A549 (cell line): ENCODE results near the gene RAB11FIP4. TPM values are rescaled to one million over a fixed set of nuclear protein-coding genes. Genes with fewer than 3 reads are reported as not detected.

Experiments used
- ATAC-seq, 2 experiments: fragments of 200-7000 bp in 1 of 2; fragments of >200 bp in 1 of 2; cut with Nextera tagmentation in 1 of 2; cut with Tn5 transposase in 1 of 2; 3 replicates each; pipeline versions ENCODE4 v1.8.0 to v1.9.1; 2018 to 2020; ENCODE audit warnings: mild to moderate bottlenecking in 1 of 2, moderate library complexity in 1 of 2
- CTCF ChIA-PET: fragments of 300-600 bp; sonication (Branson Sonifier 250); formaldehyde crosslinking; extraction: SDS; loops from one replicate; lab custom pipeline; 2021; ENCODE audit warnings: antibody characterized with exemption, inconsistent platforms; lab: Yijun Ruan, JAX
- POLR2A ChIA-PET: fragments of 350-600 bp; formaldehyde crosslinking; extraction: SDS; loops from one replicate; lab custom pipeline; 2021; ENCODE audit warnings: antibody characterized with exemption, inconsistent platforms; lab: Yijun Ruan, JAX
- DNase-seq, 2 experiments: peaks; one replicate each; pipeline versions ENCODE4 v3.0.0 to v3.0.0-alpha.2; 2011 to 2016; ENCODE audit warnings: low read depth in 1 of 2, low spot score in 1 of 2
- FAIRE-seq: peaks from 2 replicates; lab custom pipeline; 2011; peaks lifted over from hg19 to GRCh38; lab: Jason Lieb, UNC
- H3K27ac ChIP-seq, 2 experiments: fragments of >200 bp; sonication (Bioruptor Twin); formaldehyde crosslinking; 3 replicates each; pipeline ENCODE4 v1.5.1; 2016 to 2017
- H3K4me1 ChIP-seq: fragments of >200 bp; sonication (Bioruptor Twin); formaldehyde crosslinking; 3 replicates; pipeline ENCODE4 v1.6.1; 2016
- H3K4me2 ChIP-seq: fragments of >200 bp; sonication (Bioruptor Twin); formaldehyde crosslinking; 3 replicates; pipeline ENCODE4 v1.6.1; 2016
- H3K4me3 ChIP-seq: fragments of >200 bp; sonication (Bioruptor Twin); formaldehyde crosslinking; 3 replicates; pipeline ENCODE4 v1.5.1; 2016
- H3K9me3 ChIP-seq: fragments of >200 bp; sonication (Bioruptor Twin); formaldehyde crosslinking; 3 replicates; pipeline ENCODE4 v1.6.1; 2016
- BHLHE40 ChIP-seq: IDR thresholded peaks from 2 replicates; pipeline ENCODE4 v1.6.1; 2012; ENCODE audit warnings: low read depth, low read length, inconsistent platforms
- CHD4 ChIP-seq: fragments of 200-600 bp; sonication (generic); IDR thresholded peaks from 2 replicates; pipeline ENCODE4 v1.6.1; 2016; ENCODE audit warnings: antibody characterized with exemption, mild to moderate bottlenecking, borderline replicate concordance
- E2F6 ChIP-seq: IDR thresholded peaks from 2 replicates; pipeline ENCODE4 v1.6.1; 2012; ENCODE audit warnings: low read depth, borderline replicate concordance
- EHMT2 ChIP-seq: fragments of 200-600 bp; sonication (generic); IDR thresholded peaks from 2 replicates; pipeline ENCODE4 v1.6.1; 2016; ENCODE audit warnings: antibody characterized with exemption, low read depth, mild to moderate bottlenecking, moderate library complexity
- GATA3 ChIP-seq: IDR thresholded peaks from 2 replicates; pipeline ENCODE4 v1.6.1; 2012; ENCODE audit warnings: borderline replicate concordance
- HEYL ChIP-seq: fragments of 250-450 bp; sonication (Bioruptor Pico); IDR thresholded peaks from 2 replicates; pipeline ENCODE4 v1.8.0; 2021; ENCODE audit warnings: mild to moderate bottlenecking, moderate library complexity
- HMGXB4 ChIP-seq: fragments of 250-450 bp; sonication (Bioruptor Pico); IDR thresholded peaks from 2 replicates; pipeline ENCODE4 v1.5.0; 2021; ENCODE audit warnings: mild to moderate bottlenecking, moderate library complexity, borderline replicate concordance
- HOXA7 ChIP-seq: fragments of 250-450 bp; sonication (Bioruptor Pico); IDR thresholded peaks from 2 replicates; pipeline ENCODE4 v1.5.0; 2020; ENCODE audit warnings: mild to moderate bottlenecking, moderate library complexity
- HOXB13 ChIP-seq: fragments of 250-450 bp; sonication (Bioruptor Pico); IDR thresholded peaks from 2 replicates; pipeline ENCODE4 v1.5.0; 2020; ENCODE audit warnings: low read depth, mild to moderate bottlenecking, moderate library complexity
- JUN ChIP-seq, 2 experiments: fragments of >200 bp; sonication (Bioruptor Twin); formaldehyde crosslinking; IDR thresholded peaks; 2 replicates in 1 of 2; 3 replicates in 1 of 2; pipeline ENCODE4 v1.6.1; 2016 to 2017
- KDM5A ChIP-seq: fragments of 200-600 bp; sonication (generic); IDR thresholded peaks from 2 replicates; pipeline ENCODE4 v1.6.1; 2016; ENCODE audit warnings: antibody characterized with exemption, mild to moderate bottlenecking
- MAX ChIP-seq: IDR thresholded peaks from 2 replicates; pipeline ENCODE4 v1.6.1; 2012
- MYC ChIP-seq: IDR thresholded peaks from 2 replicates; pipeline ENCODE4 v1.6.1; 2012; ENCODE audit warnings: mild to moderate bottlenecking, inconsistent platforms, low read length, improper control_type of control experiment, borderline replicate concordance
- NPAS2 ChIP-seq: fragments of 250-450 bp; sonication (Bioruptor Pico); IDR thresholded peaks from 2 replicates; pipeline ENCODE4 v1.8.0; 2022; ENCODE audit warnings: mild to moderate bottlenecking, moderate library complexity, borderline replicate concordance
- POLR2AphosphoS2 ChIP-seq: conservative IDR thresholded peaks from 2 replicates; pipeline ENCODE4 v1.6.1; 2012; ENCODE audit warnings: low read length, improper control_type of control experiment, inconsistent platforms
- RARB ChIP-seq: fragments of 250-450 bp; sonication (Bioruptor Pico); IDR thresholded peaks from 2 replicates; pipeline ENCODE4 v1.8.0; 2021; ENCODE audit warnings: mild to moderate bottlenecking, moderate library complexity
- RCOR1 ChIP-seq: fragments of 150-350 bp; IDR thresholded peaks from 2 replicates; pipeline ENCODE4 v1.6.1; 2014; ENCODE audit warnings: antibody characterized with exemption, low read length, low read depth
- RNF2 ChIP-seq: fragments of 200-600 bp; sonication (generic); IDR thresholded peaks from 2 replicates; pipeline ENCODE4 v1.6.1; 2016; ENCODE audit warnings: low read depth, mild to moderate bottlenecking, antibody characterized with exemption, moderate library complexity, borderline replicate concordance
- ZFP36 ChIP-seq: fragments of 450-650 bp; IDR thresholded peaks from 2 replicates; pipeline ENCODE4 v1.6.1; 2014; ENCODE audit warnings: borderline replicate concordance; ENCODE audit not compliant: partially characterized antibody
- ZNF302 ChIP-seq: fragments of 250-450 bp; sonication (Bioruptor Pico); IDR thresholded peaks from 2 replicates; pipeline ENCODE4 v1.9.0; 2021; ENCODE audit warnings: inconsistent platforms, mild to moderate bottlenecking, moderate library complexity
- WGBS: methylation state at CpG from one replicate; pipeline ENCODE4 v1.1.6; 2017; ENCODE audit errors: missing lambda C conversion rate; 5-methylcytosine and 5-hydroxymethylcytosine counted together
- polyA plus RNA-seq, 4 experiments: library from polyadenylated mRNA; depleted of rRNA in 3 of 4; stranded (reverse); fragments of >200 nt; fragmentation: RNase III in 1 of 4; extraction: RNeasy Plus Mini Kit Qiagen cat#74134 plus additional on column Dnase treatment in 1 of 4; gene quantifications; 2 replicates in 3 of 4; 3 replicates in 1 of 4; pipeline ENCODE4 v1.2.3, GENCODE V29; 2011 to 2017
- TF ChIP-seq, protein P1 (sequence below): fragments of 150-350 bp; IDR thresholded peaks from 2 replicates; pipeline ENCODE4 v1.6.1; 2014; ENCODE audit warnings: low read depth, mild to moderate bottlenecking, low read length
- TF ChIP-seq, protein P2 (sequence below): fragments of >200 bp; sonication (Bioruptor Twin); formaldehyde crosslinking; IDR thresholded peaks from 3 replicates; pipeline ENCODE4 v1.5.1; 2016
- TF ChIP-seq, protein P3 (sequence below): fragments of 200-600 bp; sonication (generic); IDR thresholded peaks from 2 replicates; pipeline ENCODE4 v1.6.1; 2016; ENCODE audit warnings: antibody characterized with exemption, mild to moderate bottlenecking, moderate library complexity

The RAB11FIP4 gene
- polyA plus RNA-seq, 2 of the 4 experiments (the other 2 are of a cell fraction), result 1.9 to 3.5 TPM

- FAIRE-seq, result no peak
- ATAC-seq, result no peak
- ChIA-PET CTCF (interaction anchor here (0.6 to 2.8 kb wide), 4 partner anchors 24 to 257 kb away, joined by 3 to 12 read pairs (median 4); no protein-coding TSS in a partner anchor), POLR2A (interaction anchor here (0.6 kb wide), 1 partner anchor 8 kb away, joined by 3 read pairs; no protein-coding TSS in a partner anchor)
- no peak for DNase-seq
- TF ChIP-seq MAX (no peak), ZFP36 (no peak), MYC (no peak), BHLHE40 (no peak), HOXA7 (CRISPR knock-in tag) (no peak)
- TF ChIP-seq, protein P1, sequence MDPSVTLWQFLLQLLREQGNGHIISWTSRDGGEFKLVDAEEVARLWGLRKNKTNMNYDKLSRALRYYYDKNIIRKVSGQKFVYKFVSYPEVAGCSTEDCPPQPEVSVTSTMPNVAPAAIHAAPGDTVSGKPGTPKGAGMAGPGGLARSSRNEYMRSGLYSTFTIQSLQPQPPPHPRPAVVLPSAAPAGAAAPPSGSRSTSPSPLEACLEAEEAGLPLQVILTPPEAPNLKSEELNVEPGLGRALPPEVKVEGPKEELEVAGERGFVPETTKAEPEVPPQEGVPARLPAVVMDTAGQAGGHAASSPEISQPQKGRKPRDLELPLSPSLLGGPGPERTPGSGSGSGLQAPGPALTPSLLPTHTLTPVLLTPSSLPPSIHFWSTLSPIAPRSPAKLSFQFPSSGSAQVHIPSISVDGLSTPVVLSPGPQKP, result no peak
- Histone ChIP-seq H3K4me1 (peaks cover 4% of the 10 kb centered on the region; the same call in 1 of the 3 replicates), H3K27ac (no peak overlapping the region), H3K9me3 (no peaks in the 10 kb centered on the region), H3K4me3 (no peak overlapping the region), H3K4me2 (no peak overlapping the region)
- 95% methylated on average over 6 of the region's 6 CpGs for WGBS
These were observed 193.8 kb downstream of the RAB11FIP4 start for GRCh38 chr17:31585280-31585630.

- POLR2A ChIA-PET, result no interaction called here
- ATAC-seq (no peak), FAIRE-seq (no peak), DNase-seq (no peak)
- CTCF ChIA-PET, result interaction anchor here (0.8 to 2.9 kb wide), 4 partner anchors 9 to 255 kb away, joined by 3 to 16 read pairs (median 7); no protein-coding TSS in a partner anchor
- TF ChIP-seq HOXA7 (CRISPR knock-in tag) (no peak), POLR2AphosphoS2 (no peak), JUN (IDR thresholded peaks at IDR 0.05) (no peak), HOXB13 (CRISPR knock-in tag) (no peak), GATA3 (no peak), MAX (no peak), RNF2 (no peak), MYC (no peak), E2F6 (no peak), HEYL (CRISPR knock-in tag) (no peak), RCOR1 (no peak), ZNF302 (CRISPR knock-in tag) (no peak), NPAS2 (CRISPR knock-in tag) (no peak)
- no peak overlapping the region for H3K4me2 ChIP-seq
- H3K4me1 ChIP-seq, result no peaks in the 10 kb centered on the region
- no peak overlapping the region for H3K4me3 ChIP-seq
- H3K27ac ChIP-seq, result no peak overlapping the region
- H3K9me3 ChIP-seq, result no peaks in the 10 kb centered on the region
- WGBS, result 83% methylated on average over 5 of the region's 5 CpGs
These were observed 195.5 kb downstream of the RAB11FIP4 start for GRCh38 chr17:31586946-31587345.

DNA sequence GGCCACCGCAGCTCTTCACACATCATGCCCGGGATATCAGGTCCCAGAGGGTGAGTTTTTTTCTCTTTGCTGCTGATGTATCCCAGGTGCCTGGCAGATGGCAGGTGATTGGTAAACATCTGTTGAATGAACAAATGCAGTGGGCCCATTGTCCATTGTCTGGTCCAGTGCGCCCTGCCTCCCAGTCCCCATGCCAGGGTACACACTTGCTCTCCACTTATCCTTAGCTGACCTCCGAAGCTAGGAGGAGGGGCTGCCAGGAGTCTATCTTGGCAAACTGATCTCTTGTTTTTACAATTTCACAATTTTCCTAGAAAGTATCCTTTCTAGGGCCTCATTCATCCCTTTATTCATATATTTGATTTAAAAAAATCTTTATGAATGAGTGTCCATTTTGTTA lies 196.0 kb downstream of the RAB11FIP4 start:
- no peak for FAIRE-seq
- Histone ChIP-seq H3K4me1 (no peaks in the 10 kb centered on the region), H3K4me2 (no peak overlapping the region), H3K9me3 (no peaks in the 10 kb centered on the region), H3K27ac (no peak overlapping the region), H3K4me3 (no peak overlapping the region)
- CTCF ChIA-PET, result interaction anchor here (0.8 to 2.9 kb wide), 6 partner anchors 10 to 278 kb away, joined by 3 to 16 read pairs (median 4); no protein-coding TSS in a partner anchor
- no peak for DNase-seq
- WGBS, result 94% methylated on average over 4 of the region's 4 CpGs
- POLR2A ChIA-PET, result no interaction called here
- no peak for ATAC-seq
- no peak for TF ChIP-seq HMGXB4 (CRISPR knock-in tag)
- TF ChIP-seq ZFP36, result no peak
- TF ChIP-seq, protein P2, sequence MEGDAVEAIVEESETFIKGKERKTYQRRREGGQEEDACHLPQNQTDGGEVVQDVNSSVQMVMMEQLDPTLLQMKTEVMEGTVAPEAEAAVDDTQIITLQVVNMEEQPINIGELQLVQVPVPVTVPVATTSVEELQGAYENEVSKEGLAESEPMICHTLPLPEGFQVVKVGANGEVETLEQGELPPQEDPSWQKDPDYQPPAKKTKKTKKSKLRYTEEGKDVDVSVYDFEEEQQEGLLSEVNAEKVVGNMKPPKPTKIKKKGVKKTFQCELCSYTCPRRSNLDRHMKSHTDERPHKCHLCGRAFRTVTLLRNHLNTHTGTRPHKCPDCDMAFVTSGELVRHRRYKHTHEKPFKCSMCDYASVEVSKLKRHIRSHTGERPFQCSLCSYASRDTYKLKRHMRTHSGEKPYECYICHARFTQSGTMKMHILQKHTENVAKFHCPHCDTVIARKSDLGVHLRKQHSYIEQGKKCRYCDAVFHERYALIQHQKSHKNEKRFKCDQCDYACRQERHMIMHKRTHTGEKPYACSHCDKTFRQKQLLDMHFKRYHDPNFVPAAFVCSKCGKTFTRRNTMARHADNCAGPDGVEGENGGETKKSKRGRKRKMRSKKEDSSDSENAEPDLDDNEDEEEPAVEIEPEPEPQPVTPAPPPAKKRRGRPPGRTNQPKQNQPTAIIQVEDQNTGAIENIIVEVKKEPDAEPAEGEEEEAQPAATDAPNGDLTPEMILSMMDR, result no peak
- TF ChIP-seq, protein P3, sequence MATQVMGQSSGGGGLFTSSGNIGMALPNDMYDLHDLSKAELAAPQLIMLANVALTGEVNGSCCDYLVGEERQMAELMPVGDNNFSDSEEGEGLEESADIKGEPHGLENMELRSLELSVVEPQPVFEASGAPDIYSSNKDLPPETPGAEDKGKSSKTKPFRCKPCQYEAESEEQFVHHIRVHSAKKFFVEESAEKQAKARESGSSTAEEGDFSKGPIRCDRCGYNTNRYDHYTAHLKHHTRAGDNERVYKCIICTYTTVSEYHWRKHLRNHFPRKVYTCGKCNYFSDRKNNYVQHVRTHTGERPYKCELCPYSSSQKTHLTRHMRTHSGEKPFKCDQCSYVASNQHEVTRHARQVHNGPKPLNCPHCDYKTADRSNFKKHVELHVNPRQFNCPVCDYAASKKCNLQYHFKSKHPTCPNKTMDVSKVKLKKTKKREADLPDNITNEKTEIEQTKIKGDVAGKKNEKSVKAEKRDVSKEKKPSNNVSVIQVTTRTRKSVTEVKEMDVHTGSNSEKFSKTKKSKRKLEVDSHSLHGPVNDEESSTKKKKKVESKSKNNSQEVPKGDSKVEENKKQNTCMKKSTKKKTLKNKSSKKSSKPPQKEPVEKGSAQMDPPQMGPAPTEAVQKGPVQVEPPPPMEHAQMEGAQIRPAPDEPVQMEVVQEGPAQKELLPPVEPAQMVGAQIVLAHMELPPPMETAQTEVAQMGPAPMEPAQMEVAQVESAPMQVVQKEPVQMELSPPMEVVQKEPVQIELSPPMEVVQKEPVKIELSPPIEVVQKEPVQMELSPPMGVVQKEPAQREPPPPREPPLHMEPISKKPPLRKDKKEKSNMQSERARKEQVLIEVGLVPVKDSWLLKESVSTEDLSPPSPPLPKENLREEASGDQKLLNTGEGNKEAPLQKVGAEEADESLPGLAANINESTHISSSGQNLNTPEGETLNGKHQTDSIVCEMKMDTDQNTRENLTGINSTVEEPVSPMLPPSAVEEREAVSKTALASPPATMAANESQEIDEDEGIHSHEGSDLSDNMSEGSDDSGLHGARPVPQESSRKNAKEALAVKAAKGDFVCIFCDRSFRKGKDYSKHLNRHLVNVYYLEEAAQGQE, result no peak
- TF ChIP-seq KDM5A, result no peak
- no peak for TF ChIP-seq EHMT2
- no peak for TF ChIP-seq RARB (CRISPR knock-in tag)
- TF ChIP-seq CHD4, result no peak
